ENCODE measurements around the gene PRRC2B. TPM values are rescaled to one million over a fixed set of nuclear protein-coding genes. Genes with fewer than 3 reads are reported as not detected.
"Not testable (repeated sequence)": the region's sequence is repeated elsewhere in the genome, so short reads cannot be mapped to it uniquely, and the experiment has no call there.

PRRC2B gene
- total and polyA plus RNA-seq, 2 of the 8 experiments (the other 6 are each of a cell fraction or from before 2014, with no cell fraction given): 37.3 to 249 TPM

DNA sequence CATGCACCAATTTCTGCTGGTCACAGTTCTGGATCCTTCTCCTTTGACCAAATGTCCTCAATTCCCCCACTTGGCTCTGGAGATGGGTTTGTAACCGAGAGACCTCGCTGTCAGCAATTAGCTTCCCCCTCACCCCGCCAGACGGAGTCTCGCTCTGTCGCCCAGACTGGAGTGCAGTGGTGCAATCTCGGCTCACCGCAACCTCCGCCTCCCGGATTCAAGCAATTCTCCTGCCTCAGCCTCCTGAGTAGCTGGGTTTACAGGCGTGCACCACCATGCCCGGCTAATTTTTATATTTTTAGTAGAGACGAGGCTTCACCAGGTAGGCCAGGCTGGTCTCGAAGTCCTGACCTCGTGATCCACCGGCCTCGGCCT, 21.3 kb upstream of the PRRC2B start:
- FAIRE-seq: not testable (repeated sequence)
- POLR2A ChIA-PET (ENCODE audit: partially characterized antibody): interaction anchor here (0.9 to 3.8 kb wide), 16 partner anchors 8 to 104 kb away, joined by 3 to 35 read pairs (median 7); no protein-coding TSS in a partner anchor

DNA sequence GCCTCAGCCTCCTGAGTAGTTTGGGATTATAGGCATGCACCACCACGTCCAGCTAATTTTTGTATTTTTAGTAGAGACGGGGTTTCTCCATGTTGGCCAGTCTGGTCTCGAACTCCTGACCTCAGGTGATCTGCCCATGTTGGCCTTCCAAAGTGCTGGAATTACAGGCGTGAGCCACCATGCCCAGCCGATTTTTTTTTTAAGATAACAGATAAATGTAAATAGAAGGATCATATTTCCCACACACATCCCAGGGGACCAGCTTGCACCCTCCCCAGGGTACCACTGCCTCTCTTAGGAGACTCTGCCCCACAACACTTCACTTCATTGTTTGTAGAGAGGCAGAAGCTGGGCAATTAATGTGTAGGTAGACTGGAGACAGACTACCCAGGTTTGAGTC, 19.2 kb upstream of the PRRC2B start:
- not testable (repeated sequence) for H2BK5ac ChIP-seq (ENCODE audit: low read depth, low read length); H4K8ac ChIP-seq (ENCODE audit: extremely low read depth, insufficient read depth, low read length); H4K20me1 ChIP-seq (replicated peaks in 1 of 2; ENCODE audit: control insufficient read depth in 1 of 2, insufficient read depth in 2 of 2, low read length in 2 of 2); H2AK5ac ChIP-seq (ENCODE audit: low read depth, low read length); H3K23ac ChIP-seq (ENCODE audit: insufficient read length); H3K23me2 ChIP-seq (ENCODE audit: low read depth, low read length); H3K36me3 ChIP-seq (ENCODE audit: control insufficient read depth in 2 of 4, insufficient read depth in 4 of 4, low read length in 3 of 4); H3K9ac ChIP-seq (replicated peaks in 1 of 4; ENCODE audit: extremely low read depth in 1 of 4, low read depth in 3 of 4, low read length in 3 of 4); H3K14ac ChIP-seq (ENCODE audit: insufficient read length); H3K79me2 ChIP-seq (ENCODE audit: control insufficient read depth in 1 of 2, insufficient read depth in 2 of 2, low read length in 2 of 2); FAIRE-seq; DNase-seq (ENCODE audit: low read depth in 1 of 2, low spot score in 2 of 2); H3K79me1 ChIP-seq (ENCODE audit: low read depth, low read length); H3K27me3 ChIP-seq (replicated peaks in 1 of 4; ENCODE audit: control insufficient read depth in 3 of 4, extremely low read depth in 1 of 4, insufficient read depth in 3 of 4, low read length in 3 of 4); H3K9me3 ChIP-seq (ENCODE audit: insufficient read depth in 2 of 2, low read depth in 1 of 2, low read length in 1 of 2); H2AFZ ChIP-seq (ENCODE audit: low read length); H2BK20ac ChIP-seq (ENCODE audit: low read length); H2BK15ac ChIP-seq (ENCODE audit: low read length); H3K27ac ChIP-seq (ENCODE audit: low read depth, low read length); H3K4ac ChIP-seq (replicated peaks; ENCODE audit: insufficient read length, low read depth, low read length); H3K4me1 ChIP-seq (replicated peaks in 1 of 4; ENCODE audit: control insufficient read depth in 3 of 4, insufficient read depth in 4 of 4, low read length in 3 of 4); H4K5ac ChIP-seq (ENCODE audit: insufficient read length, low read depth, low read length); H3K18ac ChIP-seq (ENCODE audit: extremely low read depth, low read length); H3K56ac ChIP-seq (replicated peaks; ENCODE audit: insufficient read length, low read depth, low read length); H2BK12ac ChIP-seq (ENCODE audit: low read depth, low read length); H2BK120ac ChIP-seq (replicated peaks; ENCODE audit: low read depth, low read length); H4K91ac ChIP-seq (replicated peaks; ENCODE audit: insufficient read length, low read length)
- ChIA-PET CTCF (ENCODE audit: partially characterized antibody) (interaction anchor here (0.7 to 1.1 kb wide), 3 partner anchors 25 to 163 kb away, joined by 3 to 6 read pairs (median 4); no protein-coding TSS in a partner anchor), POLR2A (ENCODE audit: partially characterized antibody) (interaction anchor here (1.4 to 3.8 kb wide), 3 partner anchors 23 to 58 kb away, joined by 4 to 27 read pairs (median 10); no protein-coding TSS in a partner anchor)
- Histone ChIP-seq H3K4me3 (ENCODE audit: extremely low read depth in 1 of 4, insufficient read depth in 2 of 4, low read depth in 3 of 4, low read length in 4 of 4) (peak overlapping the region in 1 of 4 experiments; percentile 67; a peak in 3 of 8 replicates), H3K4me2 (ENCODE audit: insufficient read depth in 1 of 2, low read depth in 2 of 2, low read length in 2 of 2) (peak overlapping the region in 1 of 2 experiments; percentile 71; a peak in 1 of 4 replicates)
- whole genome bisulfite sequencing, 2 experiments (ENCODE audit: extremely low coverage in 1 of 2, insufficient coverage in 1 of 2, insufficient read length in 1 of 2, insufficient replicate concordance in 2 of 2, low coverage in 1 of 2, low lambda C conversion rate in 2 of 2, missing lambda C conversion rate in 1 of 2): 97% methylated on average over 5 of the region's 5 CpGs; no CpG with 5 or more reads in 1 of the 2 experiments

More for the DNA sequence above, 21.3 kb upstream of the PRRC2B start:
- Histone ChIP-seq H3K4me3 (ENCODE audit: extremely low read depth in 1 of 4, insufficient read depth in 2 of 4, low read depth in 3 of 4, low read length in 4 of 4) (peak overlapping the region; percentile 63 to 74 (median 70)), H3K4me2 (ENCODE audit: insufficient read depth in 1 of 2, low read depth in 2 of 2, low read length in 2 of 2) (peak overlapping the region; percentile 71 to 97)
- not testable (repeated sequence) for H3K56ac ChIP-seq (replicated peaks; ENCODE audit: insufficient read length, low read depth, low read length); H3K23me2 ChIP-seq (ENCODE audit: low read depth, low read length); H2BK12ac ChIP-seq (ENCODE audit: low read depth, low read length); H3K18ac ChIP-seq (ENCODE audit: extremely low read depth, low read length); H3K36me3 ChIP-seq (ENCODE audit: control insufficient read depth in 2 of 4, insufficient read depth in 4 of 4, low read length in 3 of 4); H2BK20ac ChIP-seq (ENCODE audit: low read length); H3K9me3 ChIP-seq (ENCODE audit: insufficient read depth in 2 of 2, low read depth in 1 of 2, low read length in 1 of 2); H3K4me1 ChIP-seq (replicated peaks in 1 of 4; ENCODE audit: control insufficient read depth in 3 of 4, insufficient read depth in 4 of 4, low read length in 3 of 4); H2BK15ac ChIP-seq (ENCODE audit: low read length); H3K4ac ChIP-seq (replicated peaks; ENCODE audit: insufficient read length, low read depth, low read length); H3K27ac ChIP-seq (ENCODE audit: low read depth, low read length); H3K9ac ChIP-seq (replicated peaks in 1 of 4; ENCODE audit: extremely low read depth in 1 of 4, low read depth in 3 of 4, low read length in 3 of 4); H3K23ac ChIP-seq (ENCODE audit: insufficient read length); H2AK5ac ChIP-seq (ENCODE audit: low read depth, low read length); H4K20me1 ChIP-seq (replicated peaks in 1 of 2; ENCODE audit: control insufficient read depth in 1 of 2, insufficient read depth in 2 of 2, low read length in 2 of 2); H4K91ac ChIP-seq (replicated peaks; ENCODE audit: insufficient read length, low read length); H3K27me3 ChIP-seq (replicated peaks in 1 of 4; ENCODE audit: control insufficient read depth in 3 of 4, extremely low read depth in 1 of 4, insufficient read depth in 3 of 4, low read length in 3 of 4); H4K8ac ChIP-seq (ENCODE audit: extremely low read depth, insufficient read depth, low read length); H2BK5ac ChIP-seq (ENCODE audit: low read depth, low read length); H3K14ac ChIP-seq (ENCODE audit: insufficient read length); H4K5ac ChIP-seq (ENCODE audit: insufficient read length, low read depth, low read length); DNase-seq (ENCODE audit: low read depth in 1 of 2, low spot score in 2 of 2); H2BK120ac ChIP-seq (replicated peaks; ENCODE audit: low read depth, low read length); H3K79me2 ChIP-seq (ENCODE audit: control insufficient read depth in 1 of 2, insufficient read depth in 2 of 2, low read length in 2 of 2); H2AFZ ChIP-seq (ENCODE audit: low read length); H3K79me1 ChIP-seq (ENCODE audit: low read depth, low read length)
- WGBS, 2 experiments (ENCODE audit: extremely low coverage in 1 of 2, insufficient coverage in 1 of 2, insufficient read length in 1 of 2, insufficient replicate concordance in 2 of 2, low coverage in 1 of 2, low lambda C conversion rate in 2 of 2, missing lambda C conversion rate in 1 of 2): 81% methylated on average over 17 of the region's 17 CpGs; no CpG with 5 or more reads in 1 of the 2 experiments
- CTCF ChIA-PET (ENCODE audit: partially characterized antibody): interaction anchor here (0.7 to 3.2 kb wide), 14 partner anchors 9 to 450 kb away, joined by 3 to 21 read pairs (median 3); no protein-coding TSS in a partner anchor

Measured in H1 (cell line).